ENCODE measurements around the gene TRIM62. TPM values are rescaled to one million over a fixed set of nuclear protein-coding genes. Genes with fewer than 3 reads are reported as not detected.
"Not testable (repeated sequence)": the region's sequence is repeated elsewhere in the genome, so short reads cannot be mapped to it uniquely, and the experiment has no call there.

The TRIM62 gene
- polyA plus RNA-seq, 12 donors: 4.5 to 8.2 (median 5.6) TPM; not detected in 1

DNA sequence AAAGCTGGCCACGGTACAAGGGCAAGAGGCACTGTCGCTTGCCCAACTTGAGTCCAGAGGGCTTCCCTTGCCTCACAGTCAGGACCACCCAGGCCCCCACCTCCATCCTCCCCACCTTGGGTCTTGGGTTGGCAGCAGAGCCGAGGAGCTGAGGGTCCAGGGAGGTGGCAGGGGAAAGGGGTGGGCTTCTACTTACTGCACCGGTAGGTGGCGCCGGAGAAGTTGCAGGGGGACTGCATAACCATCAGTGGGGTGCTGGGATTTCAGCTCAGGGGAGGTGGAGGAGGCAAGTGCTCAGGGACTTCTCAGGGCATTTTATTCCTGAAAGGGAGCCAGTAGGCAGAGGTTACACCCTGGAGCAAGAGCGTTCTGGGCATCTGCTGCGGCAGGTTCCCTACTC, 44.0 kb downstream of the TRIM62 start:
- peak; percentile 39 for DNase-seq

DNA sequence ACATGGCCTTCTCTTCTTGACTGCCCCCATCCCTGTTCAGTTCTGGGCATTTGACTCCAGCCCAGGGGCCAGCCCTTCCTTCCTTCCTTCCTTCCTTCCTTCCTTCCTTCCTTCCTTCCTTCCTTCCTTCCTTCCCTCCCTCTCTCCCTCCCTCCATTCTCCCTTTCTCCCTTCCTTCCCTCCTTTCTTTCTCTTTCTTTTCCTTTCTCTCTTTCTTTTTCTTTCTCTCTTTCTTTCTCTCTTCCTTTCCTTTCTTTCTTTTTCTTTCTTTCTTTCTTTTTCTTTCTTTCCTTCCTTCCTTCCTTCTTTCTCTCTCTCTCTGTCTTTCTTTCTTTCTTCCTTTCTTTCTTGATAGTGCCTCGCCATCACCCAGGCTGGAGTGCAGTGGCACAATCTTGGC, 45.8 kb downstream of the TRIM62 start:
- DNase-seq: not testable (repeated sequence)

DNA sequence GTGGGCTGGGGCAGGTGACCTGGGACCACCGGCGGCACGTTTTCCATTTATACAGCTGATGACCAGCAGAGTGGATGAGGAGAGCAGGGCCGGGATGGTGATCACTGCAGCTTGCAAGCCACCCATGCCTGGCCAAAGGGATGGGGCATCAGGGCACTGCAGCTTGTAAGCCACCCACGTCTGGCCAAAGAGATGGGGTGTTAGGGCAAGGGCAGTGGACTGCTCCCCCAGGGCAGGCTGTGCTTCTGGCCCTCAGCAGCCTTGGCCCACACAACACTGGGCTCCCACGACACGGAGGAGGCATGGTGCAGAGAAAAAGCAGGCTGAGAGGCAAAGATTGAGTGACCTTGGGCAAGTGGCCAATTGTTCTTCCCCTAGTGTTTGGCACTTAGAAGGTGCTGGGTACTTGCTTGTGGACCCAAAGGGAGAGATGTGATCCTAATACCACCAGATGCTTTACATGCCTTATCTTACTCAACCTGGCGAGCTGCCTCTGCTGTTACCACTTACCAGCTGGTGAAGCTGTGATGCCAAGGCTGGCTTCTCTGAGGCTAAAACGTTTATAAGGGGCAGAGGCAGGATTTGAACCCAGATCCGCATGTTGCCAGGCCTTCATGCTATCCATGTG, 48.3 kb downstream of the TRIM62 start:
- DNase-seq: no peak

DNA sequence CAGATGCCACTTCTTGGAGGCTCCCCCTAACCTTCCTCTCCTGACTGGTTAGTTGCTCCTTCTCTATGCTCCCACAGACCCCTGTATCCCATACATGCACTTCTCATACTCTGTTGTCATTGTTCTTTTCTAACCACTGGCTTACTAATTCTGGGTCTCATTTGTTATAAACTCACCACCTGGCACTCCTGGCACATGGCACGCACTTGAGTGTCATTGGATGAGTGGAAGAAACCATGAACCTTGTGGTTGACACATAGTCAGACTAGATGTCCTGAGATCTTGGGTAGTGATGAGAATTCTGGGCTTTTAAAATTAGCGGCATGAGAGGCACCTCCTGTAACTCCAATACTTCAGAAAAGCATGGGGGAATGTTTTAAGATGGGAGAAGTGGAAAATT, 49.3 kb downstream of the TRIM62 start:
- no peak for DNase-seq

DNA sequence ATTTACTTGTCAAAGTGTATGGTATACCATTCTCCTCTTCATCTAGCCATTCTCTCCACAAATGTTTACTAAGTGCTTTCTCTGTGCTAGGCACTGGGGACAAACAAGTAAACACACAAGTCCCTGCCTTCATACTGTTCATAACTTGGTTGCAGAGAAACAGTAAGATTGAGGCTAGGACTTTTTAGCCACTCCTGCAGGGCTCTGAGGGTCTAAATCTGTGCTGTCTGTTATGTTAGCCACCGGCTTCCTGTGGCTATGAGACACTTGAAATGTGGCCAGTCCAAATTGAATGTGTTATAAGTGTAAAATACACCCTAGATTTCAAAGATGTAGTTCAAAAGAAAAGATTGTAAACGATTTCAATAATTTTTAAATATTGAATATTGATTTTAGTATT, 50.7 kb downstream of the TRIM62 start:
- DNase-seq: no peak

DNA sequence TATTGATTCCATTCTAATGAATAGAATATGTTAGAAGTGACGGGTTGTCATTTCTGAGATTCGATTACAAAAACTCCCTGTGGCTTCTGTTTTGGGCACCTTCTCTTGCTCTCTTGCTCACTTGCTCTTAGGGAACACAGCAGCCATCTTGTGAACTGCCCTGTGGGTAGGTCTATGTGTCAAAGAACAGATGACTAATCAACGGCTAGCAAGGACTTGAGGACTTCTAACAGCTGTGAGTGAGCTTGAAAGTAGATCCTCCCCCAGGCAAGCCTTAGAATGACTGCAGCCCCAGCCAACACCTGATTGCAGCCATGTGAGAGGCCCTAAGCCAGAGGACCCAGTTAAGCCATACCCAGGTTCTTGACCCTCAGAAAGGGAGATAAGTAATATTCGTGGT, 51.5 kb downstream of the TRIM62 start:
- no peak for DNase-seq

DNA sequence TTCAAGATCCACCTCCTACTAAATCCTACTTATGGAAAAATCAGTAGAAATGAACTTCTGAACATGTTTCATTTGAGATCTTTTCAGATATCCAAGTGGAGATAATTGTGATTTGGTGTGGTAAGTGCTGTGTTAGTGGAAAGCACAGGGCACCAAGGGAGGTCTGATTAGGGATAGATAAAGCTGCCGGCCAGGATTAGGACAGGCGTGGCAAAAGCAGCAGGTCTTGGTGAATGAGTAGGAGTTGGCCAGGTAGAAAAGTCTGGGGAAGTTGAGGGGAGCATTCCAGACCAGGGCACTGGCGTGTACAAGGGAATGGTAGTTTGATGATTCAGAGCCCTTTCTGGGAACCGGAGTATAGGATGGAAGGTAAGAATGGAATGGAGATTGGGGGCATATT, 53.1 kb downstream of the TRIM62 start:
- no peak for DNase-seq

DNA sequence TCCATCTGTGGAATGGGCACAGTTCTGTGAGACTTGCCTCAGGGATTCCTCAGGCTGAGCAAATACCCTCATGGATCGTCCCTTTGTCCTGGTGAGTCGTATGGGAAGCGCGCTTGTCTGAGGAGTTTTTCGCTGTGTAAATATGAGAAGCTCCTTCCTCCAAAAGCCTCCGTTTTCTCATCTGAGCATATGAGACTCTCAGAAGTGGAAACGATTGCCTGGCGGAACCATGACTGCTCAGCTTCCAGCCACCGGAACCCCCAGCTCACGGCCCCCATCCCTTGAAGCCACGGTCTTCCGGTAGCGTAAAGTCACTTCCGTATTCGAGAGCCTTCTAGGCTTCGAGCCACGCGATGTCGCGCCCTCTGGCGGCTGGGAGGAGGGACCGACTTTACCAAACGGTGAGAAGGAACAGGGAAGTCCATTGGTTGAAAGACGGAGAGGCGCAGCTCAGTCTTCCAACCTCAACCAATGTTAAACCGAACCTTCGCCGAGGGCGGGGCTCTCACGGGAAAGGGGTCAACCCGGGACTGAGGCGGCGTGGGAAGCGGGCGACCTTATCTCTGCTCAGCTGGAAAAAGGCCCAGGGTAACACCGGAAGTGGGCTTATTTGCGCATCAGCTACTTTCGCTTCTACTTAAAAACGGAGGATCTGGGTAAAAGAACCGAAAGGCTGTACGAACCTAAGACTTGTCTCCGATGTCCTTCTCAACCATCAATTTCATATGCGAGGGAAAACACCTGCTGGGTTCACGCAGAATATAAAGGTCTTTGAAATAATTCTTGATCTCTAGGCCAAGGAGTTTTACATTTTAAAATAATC, 54.6 kb downstream of the TRIM62 start:
- peak; percentile 100 for DNase-seq

DNA sequence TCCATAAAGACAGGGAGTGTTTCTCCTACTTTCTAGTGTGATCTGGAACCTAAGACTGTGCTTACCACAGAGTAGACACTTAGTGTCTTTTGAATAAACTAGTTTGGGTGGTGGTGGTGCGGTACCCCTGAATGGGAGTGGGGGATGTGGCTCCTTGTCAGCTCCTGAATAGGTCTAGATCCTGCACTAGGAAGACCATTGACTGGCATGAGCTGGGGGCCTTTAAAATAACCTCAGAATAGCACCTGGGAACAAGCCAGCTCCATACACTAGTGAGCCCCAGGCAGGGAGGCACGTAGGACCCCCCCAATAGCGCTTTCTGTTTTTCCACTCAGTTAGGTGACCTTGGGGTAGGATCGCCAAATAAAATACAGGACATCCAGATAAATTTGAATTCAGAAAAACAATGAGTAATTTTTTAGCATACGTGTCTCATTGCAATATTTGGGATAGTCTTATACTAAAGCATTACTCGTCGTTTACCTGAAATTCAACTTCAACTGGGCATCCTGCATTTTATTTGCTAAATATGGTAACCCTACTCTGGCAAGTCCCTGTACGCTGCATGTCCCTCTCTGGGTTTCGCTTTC, 55.3 kb downstream of the TRIM62 start:
- DNase-seq: no peak

DNA sequence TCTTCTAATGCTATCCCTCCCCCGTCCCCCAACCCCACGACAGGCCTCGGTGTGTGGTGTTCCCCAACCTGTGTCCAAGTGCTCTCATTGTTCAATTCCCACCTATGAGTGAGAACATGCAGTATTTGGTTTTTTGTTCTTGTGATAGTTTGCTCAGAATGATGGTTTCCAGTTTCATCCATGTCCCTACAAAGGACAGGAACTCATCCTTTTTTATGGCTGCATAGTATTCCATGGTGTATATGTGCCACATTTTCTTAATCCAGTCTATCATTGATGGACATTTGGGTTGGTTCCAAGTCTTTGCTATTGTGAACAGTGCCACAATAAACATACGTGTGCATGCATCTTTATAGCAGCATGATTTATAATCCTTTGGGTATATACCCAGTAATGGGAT, 57.2 kb downstream of the TRIM62 start:
- not testable (repeated sequence) for DNase-seq

DNA sequence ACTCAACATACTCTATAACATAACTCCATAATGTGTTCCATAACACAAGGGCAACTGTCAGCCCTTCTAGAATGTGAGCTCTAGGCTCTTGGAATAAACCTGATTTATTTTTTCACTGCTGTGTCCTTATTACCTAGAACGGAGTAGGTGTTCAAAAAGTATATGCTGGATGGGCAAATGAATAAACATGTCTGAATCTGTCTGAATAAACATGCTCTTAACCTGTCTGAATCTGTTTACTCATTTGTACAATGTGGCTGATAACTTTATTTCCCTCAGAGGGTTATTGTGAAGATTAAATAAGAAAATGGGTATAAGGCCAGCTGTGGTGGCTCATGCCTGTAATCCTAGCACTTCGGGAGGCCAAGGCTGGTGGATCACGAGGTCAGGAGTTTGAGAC, 58.6 kb downstream of the TRIM62 start:
- DNase-seq: no peak

DNA sequence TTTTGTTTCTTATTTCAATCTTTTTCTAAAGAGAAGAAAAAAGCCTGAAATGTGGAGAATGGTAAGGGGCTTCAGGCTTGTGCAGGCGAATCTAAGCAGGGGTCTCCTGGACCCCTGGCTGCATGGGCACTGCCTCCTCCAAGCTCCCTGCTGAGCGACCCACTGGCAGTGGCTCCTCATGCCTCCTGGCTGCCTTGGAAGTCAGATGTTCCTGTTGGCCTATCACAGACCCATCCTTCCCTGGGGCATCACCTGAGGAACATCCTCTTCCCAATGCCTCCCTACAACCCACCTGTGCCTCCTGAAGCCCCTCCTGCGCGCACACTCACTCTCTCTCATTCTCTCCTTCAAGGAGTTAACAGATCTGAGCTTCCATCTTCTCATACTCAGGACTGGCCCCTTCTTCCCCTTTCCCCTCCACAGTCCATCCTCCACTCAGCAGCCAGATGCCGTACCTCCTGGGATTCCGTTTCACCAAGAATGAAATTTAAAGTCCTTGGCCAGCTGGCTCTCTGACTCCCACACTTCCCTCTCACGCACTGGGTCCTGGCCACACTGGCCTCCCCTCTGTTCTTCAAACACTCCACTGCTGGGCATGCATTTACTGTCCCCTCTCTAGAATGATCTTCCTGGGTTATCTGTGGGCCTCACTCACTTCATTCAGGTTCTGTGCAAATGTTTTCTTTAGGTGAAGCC, 59.2 kb downstream of the TRIM62 start:
- DNase-seq: no peak

DNA sequence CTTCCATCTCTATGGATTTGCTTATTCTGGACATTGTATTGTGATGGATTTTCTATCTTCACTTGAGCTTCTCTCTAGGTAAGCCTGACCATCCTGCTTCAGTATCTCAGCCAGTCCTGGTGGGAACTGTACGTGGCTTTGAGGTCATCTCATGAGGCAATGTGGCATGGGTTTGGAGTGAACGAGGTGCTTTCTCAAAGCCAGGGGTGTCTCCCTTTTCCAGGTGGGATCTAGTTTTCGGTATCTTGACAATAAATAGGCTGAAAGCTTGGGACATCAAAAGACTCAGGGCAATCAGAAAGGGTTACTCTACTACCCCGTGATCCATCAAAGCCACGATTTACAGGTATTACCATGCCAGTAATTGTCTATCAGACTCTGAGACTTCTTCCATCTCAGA, 60.1 kb downstream of the TRIM62 start:
- no peak for DNase-seq

DNA sequence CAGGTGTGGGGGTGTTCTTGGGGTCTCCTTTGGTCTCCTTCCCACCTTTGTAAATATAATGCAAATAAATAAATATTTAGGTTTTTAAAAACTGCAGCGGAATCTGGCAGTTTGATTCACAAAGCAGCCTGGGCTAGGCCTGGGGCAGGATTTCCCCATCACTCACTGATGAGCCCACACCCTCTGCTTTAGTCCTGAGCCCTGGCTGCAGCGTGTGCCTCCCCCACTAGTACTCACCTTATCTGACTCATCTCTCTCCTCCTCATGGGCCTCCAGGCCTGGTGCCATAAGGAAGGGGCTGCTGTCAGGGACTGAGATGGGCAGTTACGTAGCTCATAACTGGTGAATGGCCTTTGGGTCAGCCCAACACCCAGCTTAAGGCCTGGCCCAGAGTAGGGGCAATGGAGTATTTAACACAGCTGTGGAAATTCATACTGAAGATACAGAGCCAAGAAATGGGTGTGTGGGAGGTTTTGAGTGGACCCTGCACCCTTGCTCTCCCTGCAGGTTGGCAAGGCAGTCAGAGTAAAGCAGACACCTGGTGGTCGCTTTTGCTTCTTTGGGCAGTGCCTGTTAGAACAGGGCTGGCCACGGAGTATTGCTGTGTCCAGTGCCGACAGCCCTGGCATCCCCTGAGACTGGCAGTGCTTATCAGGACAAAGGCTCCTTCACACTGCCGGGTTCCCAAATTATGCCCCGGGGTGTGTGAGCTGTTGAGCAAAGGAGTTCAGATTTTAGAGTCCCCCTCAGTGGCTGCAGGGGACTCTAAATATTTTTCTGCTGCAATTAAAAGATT, 61.2 kb downstream of the TRIM62 start:
- no peak for DNase-seq

DNA sequence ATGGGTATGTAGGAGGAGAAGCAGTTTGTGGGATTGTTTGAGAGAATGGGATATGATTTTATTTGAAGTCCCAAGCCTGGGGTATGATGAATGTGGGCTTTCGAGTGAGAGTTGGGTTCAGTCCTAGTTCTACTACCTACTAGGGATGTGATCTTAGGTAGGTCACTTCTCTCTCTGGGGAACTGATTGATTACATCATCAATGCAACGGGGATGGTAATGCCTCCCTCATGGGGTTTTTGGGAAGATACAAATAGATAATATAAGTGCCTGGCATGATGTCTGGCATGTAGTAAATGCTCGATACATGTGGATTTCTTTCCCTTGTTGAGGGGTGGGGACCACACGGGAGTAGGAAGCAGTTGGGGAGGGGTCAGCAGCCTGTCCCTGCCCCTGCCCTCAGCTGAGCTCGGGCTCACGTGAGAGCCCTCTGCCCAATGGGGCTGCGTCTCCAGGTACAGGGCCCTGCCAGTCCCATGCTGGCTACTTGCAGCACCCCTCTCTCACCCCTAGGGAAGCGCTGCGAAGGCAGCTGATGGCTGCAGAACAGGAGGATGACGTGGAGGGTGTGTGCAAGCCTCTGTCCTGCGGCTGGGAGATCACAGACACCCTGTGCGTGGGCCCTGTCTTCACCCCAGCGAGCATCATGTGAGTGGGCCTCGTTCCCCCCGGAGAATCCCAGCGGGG, 62.2 kb downstream of the TRIM62 start:
- no peak for DNase-seq

DNA sequence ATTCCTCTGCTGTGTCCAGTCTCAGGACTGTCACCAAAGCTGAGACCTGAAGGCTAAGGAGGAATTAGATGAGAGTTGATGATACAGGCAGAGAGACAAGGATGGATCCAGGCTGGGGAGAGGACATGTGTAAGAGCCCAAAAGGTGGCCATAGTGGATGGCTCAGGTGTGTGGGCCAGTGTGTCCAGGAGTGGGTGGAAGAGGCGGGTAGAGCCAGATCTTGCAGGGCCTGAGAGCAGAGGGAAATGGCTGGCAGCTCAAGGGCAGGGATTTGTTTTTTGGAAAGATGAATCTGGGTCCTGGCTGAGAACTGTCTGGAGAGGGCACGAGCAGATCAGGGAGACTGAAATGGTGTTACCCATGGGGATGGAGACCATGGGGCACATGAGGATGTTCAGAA, 62.8 kb downstream of the TRIM62 start:
- no peak for DNase-seq

DNA sequence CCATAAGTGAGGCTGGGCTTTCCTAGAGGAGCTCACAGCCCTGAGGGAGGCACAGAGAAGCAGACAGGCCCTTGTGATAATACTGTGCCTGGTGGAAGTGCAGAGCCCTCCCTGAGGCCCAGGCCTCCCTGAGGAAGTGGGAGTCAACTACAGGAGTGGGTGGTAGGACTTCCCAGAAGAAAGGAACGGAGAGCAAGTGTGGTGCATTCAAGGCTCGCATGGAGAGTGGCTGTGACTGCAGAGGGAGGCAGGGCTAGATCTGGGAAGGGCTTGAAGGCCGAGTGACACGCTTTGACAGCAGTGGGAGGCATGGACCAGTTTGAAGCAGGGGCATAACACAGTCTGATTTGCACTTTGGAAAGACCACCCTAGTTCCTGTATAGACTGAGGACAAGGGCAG, 63.6 kb downstream of the TRIM62 start:
- DNase-seq: no peak

DNA sequence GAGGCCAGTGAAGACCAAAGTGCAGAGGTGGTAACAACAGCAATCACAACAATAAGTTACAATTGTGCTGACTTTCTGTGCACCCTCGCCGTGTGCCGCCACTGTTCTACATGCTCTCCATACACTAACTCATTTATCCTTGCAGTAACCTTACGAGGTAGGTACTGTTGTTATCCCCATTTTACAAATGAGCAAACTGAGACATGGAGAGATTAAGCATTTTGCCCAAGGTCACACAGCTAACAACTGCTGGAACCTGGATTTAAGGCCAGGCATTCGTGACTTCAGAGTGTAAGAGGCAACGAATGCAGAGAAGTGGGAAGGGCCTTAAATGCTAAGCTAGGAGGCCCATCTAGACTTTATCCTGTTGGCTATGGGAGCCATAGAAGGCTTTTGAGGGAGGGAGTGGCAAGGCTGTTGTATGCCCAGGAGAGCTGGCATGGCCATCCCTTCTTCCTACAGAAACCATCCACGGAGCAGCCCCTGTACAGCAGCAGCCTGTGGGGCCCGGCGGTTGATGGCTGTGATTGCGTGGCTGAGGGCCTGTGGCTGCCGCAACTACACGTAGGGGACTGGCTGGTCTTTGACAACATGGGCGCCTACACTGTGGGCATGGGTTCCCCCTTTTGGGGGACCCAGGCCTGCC, 64.3 kb downstream of the TRIM62 start:
- no peak for DNase-seq

DNA sequence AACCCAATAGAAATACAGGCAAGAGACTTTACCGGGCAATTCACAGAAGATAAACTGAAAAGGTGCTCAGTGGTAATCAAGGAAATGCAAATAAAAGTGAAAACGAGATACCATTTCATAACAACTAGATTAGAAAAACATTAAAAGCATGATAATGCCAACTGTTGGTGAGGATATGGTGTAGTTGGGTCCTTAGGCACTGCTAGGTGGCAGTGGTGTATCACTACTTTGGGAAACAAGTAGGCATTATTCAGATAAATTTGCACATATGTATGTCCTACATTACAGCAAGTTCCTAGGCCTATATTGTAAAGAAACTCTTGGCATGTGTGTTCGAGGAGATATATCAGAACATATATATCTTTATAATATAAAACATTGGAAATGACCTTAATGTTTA, 69.9 kb downstream of the TRIM62 start:
- DNase-seq: no peak

DNA sequence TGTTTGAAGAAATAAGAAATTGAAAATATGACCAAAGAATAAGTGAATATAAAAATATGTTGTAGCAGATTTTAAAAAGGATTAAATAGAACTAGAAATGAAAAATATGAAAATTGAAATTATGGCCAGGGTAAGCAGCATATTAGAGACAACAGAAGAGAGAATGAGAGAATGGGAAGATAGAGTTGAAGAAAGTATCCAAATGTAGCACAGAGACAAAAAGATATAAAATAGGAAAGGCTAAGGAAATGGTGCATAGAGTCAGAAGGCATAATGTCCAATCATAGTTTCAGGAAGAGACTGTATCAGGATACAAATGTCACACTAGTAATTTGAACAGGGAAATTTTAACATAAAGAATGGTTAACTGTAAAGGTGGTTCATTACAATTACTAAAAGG, 71.4 kb downstream of the TRIM62 start:
- DNase-seq: no peak

DNA sequence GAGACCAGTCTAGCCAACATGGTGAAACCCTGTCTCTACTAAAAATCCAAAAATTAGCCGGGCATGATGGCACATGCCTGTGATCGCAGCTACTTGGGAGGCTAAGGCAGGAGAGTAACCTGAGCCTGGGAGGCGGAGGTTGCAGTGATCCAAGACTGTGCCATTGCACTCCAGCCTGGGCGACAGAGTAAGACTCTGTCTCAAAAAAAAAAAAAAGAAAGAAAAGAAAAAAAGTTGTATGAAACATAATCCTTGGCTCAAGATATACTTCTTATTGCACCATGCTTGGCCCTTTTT, 81.8 kb downstream of the TRIM62 start:
- not testable (repeated sequence) for DNase-seq
